VCaP (cell line): ENCODE data around the gene ADGRV1.
"Not testable (repeated sequence)": the region's sequence is repeated elsewhere in the genome, so short reads cannot be mapped to it uniquely, and the experiment has no call there.

Experiments used
- H3K27ac ChIP-seq: fragments of 450-650 bp; 2 replicates; pipeline ENCODE4 v1.5.1; 2017
- CTCF ChIP-seq: fragments of 450-650 bp; conservative IDR thresholded peaks from 2 replicates; pipeline ENCODE4 v1.5.1; 2017; ENCODE audit warnings: mild to moderate bottlenecking, moderate library complexity

The ADGRV1 gene

DNA sequence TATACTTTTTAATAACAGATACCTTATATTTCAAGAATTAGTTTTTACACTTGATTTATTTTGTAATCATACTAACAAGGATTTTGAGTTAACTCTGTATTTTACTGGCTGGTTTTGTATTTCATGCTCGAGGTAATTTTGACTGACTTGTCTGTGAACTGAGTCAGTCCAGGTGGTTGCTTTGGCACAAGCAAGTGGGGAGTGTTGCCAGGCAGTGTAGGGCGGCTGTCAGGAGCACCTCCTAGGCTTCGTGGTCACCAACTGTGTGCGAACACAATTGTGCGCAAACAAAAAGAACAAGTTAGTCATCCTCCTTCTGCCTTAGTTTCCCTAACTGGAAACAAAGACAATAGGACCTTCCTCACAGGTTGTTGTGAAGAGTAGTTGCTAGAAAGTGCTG, 286.3 kb downstream of the ADGRV1 start:
- no peak overlapping the region for H3K27ac ChIP-seq
- TF ChIP-seq CTCF, result no peak

DNA sequence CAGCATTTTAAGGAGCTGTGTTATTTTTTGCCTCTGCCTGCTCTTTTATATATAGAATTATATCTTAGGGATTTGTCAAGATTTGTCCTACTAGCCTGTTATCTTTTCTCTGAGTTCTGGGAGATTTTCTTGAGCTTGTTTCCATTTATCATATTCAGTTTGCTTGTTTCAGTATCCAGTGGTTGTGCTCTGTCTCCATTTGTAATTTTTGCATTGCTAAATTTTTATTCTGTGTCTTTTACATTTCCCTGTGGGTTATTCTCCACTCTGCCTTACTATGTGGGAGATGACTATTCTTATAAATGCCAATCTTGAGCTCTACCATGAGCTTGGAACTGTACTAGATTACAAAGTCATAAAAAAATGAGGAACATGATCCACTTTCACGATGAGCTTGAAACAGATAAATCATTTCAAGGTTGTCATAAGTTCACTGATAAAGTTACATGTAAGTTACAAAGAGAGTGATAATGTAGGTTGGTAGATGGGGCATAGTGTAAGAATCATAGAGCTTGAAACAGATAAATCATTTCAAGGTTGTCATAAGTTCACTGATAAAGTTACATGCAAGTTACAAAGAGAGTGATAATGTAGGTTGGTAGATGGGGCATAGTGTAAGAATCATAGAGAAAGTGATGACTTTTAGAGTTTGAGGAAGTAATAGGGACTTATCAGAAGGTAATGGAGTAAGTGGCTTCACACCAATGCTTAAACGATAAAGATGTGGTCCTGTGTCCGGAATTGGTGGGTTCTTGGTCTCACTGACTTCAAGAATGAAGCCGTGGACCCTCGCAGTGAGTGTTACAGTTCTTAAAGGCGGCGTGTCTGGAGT, 287.3 kb downstream of the ADGRV1 start:
- H3K27ac ChIP-seq, result no peak overlapping the region
- no peak for TF ChIP-seq CTCF

GRCh38 chr5:90847606-90848005, 289.0 kb downstream of the ADGRV1 start:
- not testable (repeated sequence) for H3K27ac ChIP-seq

GRCh38 chr5:90849939-90850338, 291.3 kb downstream of the ADGRV1 start:
- no peak overlapping the region for H3K27ac ChIP-seq
- no peak for TF ChIP-seq CTCF

GRCh38 chr5:90852531-90852930, 293.9 kb downstream of the ADGRV1 start:
- H3K27ac ChIP-seq, result no peak overlapping the region
- TF ChIP-seq CTCF, result no peak

DNA sequence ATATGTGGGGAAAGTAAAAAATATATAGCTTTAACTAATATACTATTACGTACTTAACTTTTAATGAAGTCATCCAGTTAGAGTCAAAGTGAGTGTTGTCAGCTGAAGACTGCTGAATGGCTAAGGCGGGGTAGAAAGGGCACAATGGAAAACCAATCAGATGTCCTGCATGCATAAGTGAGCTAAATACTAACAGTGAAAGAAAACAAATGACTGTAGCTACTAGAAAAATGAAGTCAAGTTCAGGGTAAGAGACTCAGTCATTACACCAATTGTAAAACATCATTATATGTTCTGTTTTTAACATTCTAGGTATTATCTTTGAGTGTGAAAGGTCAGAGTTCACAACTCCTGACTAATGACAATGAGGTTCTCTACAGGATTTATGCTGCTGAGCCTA, 295.2 kb downstream of the ADGRV1 start:
- no peak for TF ChIP-seq CTCF
- H3K27ac ChIP-seq, result no peak overlapping the region

GRCh38 chr5:90854169-90854568, 295.6 kb downstream of the ADGRV1 start:
- no peak overlapping the region for H3K27ac ChIP-seq
- TF ChIP-seq CTCF, result no peak

- TF ChIP-seq CTCF, result no peak
- no peak overlapping the region for H3K27ac ChIP-seq
Observed at GRCh38 chr5:90855296-90856010, 296.9 kb downstream of the ADGRV1 start.
